Middle frontal gyrus (tissue), 1 donor: Measurements from ENCODE around the gene HOXB1.

ENCODE experiments used
- DNase-seq: peaks from one replicate; pipeline ENCODE4 v3.0.0-alpha.2; 2015; ENCODE audit warnings: low spot score; ENCODE audit errors: extremely low spot score

Gene HOXB1

DNA sequence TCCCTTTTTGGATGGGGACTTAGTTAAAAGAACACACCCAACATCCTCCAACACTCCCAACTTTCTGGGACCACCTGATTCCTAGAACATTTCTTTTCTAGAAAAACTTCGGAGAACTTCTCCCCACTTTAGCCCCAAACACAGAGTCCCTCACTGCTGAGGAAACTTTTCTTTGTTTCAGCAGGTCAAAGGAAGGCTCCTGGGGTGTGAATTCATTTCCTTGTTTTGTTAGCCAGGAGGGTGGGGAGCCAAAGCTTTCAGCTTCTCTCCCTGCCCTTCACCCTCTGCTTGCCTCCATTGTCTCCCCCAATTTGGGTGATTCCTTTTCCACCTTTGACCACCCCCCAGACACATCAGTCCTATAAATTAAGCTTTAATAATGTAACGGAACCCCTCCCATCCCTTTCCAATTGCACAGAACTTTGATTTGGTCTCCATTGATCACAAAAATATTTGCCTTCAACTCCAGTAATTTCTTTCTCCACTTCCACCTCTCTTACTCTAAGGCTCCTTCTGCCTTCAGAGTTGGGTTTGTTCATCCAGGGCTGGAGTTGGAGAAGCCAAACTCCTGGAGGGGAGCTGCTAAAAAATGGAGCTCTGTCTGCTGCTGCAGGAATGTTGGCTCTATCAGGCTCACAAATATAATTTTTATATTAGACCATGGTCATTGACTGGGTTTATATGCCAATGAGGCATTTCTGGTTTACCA, 37.0 kb upstream of the HOXB1 start:
- no peak for DNase-seq

DNA sequence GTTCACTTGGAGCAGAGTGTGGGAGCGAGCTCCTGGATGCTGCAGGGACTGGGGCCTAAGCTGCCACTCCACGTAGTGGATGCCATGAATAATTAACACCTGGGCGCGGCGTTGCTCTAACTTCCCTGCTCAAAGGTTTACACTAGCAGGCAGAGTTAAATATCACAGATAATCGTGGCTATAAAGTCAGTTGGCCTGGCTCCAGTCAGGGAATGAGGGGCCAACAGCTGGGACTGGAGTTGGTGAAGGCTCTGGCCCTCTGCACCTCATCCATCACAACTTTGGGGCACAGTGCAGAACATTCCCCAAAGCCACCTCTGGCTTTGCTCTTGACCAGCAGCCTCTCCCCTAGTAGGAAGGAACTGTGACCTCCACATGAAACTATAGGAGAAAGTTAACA, 36.4 kb upstream of the HOXB1 start:
- DNase-seq, result no peak

DNA sequence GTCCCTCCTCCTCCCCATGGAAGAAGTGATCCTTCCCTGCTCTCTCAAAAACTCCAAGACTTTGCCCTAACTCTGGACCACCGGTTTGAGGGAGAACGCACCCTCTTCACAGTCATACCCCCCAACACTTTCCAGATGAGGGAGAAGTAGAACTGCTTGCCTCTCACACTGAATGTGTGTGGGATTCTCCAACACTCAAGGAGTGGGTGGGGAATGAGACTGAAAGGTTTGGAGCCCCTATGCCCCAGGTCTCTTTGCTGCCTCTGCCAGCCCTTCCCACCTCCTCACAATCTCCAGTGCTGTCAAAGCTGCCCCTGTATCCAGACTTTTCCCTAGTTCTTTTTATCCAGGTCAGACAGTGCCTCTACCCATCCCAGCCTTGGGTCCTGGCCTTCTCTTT, 35.9 kb upstream of the HOXB1 start:
- no peak for DNase-seq

DNA sequence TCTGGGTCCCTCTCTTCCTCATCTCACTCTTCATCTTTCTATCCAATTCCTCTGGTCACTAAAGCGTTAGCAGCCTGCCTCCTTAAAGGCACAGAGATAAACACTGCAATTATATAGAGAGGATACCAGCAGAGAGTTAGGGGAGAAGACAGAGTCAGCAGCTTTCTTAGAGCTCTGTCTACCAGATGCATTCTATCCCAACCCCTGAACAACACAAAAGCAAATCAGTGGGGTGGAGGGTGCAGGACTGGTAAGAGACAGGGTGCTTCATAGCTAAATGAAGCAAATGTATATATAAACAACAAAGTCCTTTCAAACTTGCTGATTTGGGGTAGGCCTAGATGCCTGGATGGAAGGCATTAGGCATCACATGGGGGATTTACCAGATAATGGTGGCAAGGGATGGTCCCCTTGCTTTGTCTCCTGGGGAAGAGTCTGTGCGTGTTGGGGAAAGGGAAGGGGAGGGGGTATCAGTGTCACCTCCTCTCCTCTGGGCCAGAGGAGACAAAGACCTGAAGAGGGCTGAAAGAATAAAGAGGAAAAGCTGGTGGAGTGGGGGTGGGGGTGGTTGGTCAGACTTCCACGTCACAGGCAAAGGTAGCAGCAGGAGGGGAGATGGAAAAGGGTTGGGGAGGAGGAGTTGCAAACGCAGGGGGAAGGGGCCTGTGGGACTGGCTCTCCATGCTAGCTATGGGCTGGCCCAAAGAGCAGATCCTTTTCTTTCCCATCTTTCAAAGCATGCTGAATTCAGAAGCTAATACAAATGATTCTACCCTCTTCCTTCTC, 35.3 kb upstream of the HOXB1 start:
- no peak for DNase-seq

DNA sequence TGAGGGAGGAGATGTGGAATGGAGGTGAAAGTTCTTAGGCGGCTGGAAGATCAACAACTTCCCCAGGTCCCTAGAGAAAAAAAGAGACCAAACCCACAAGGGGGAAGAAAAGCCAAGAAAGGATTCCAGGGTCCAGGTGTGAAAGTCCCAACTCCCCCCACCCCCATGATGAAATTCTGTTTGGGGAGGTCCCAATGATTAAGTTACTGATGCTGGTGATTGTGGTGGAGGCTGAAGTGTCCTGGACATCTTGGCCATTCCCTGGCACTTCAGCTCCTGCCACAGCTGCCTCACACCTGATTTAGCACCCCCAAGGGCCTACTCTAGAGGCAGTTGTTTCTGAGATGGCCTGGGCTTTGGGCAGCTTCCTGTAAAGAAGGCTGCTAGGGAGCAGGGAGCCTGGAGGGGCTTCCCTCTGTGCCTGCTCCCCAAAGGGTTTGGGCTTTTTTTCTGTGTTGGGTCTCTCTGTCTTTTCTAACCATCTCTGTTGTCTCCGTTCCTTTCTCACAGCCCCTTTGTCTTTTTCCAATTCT, 34.3 kb upstream of the HOXB1 start:
- DNase-seq, result no peak

DNA sequence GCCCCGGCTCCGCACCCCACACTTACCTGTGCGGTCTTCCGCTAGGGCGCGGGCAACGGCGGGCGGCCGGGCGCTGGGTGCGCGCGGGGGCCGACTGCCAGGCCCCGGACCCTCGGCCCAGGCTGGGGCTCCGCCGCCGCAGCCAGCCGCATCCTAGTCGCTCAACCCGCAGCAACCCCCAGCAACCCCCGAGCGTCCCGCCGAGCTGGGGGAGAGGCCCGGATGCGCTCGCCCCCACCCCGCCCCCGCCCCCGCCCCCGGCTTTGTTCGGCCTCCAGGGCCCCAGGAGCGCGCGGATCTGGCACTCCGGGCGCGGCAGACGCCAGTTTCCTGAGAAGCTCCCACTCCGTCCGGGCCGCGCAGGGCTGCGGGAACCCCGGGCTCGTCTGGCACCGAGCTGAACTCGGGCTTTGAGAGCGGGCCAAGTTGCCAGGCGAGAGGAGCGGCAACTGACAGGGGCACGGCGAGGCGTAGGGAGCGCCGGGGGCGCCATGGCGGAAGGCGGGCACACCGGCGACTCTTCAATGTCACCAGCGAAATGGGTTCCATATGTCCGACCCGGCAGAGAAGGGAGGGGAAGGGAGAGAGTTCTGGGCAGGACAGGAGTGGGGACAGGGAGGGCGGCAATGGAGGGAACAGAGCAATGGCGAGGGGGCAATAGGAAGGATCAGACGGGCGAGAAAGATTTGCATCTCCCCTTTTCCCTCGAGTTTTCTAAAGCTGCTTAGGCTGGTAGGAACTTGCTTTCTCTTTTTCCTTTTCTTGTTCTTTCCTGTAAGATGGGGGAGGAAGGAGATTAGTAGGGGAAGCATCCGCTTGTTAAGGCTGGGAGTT, 33.6 kb upstream of the HOXB1 start:
- no peak for DNase-seq

DNA sequence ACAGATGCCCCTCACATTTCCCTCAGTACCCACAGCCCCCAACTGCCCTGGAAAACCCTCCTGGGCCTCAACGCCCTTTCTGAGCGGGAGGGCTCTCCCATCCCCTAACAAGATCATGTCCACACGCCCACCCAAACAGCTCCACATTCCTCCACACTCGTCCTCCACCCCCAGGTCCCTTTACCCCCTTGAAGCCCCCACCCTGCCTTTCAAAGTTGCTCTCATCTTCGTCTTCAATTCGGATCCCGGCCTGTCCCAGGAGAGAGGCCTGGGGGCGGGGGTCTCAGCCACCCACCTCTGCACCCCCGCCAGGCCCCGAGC, 33.0 kb upstream of the HOXB1 start:
- no peak for DNase-seq

DNA sequence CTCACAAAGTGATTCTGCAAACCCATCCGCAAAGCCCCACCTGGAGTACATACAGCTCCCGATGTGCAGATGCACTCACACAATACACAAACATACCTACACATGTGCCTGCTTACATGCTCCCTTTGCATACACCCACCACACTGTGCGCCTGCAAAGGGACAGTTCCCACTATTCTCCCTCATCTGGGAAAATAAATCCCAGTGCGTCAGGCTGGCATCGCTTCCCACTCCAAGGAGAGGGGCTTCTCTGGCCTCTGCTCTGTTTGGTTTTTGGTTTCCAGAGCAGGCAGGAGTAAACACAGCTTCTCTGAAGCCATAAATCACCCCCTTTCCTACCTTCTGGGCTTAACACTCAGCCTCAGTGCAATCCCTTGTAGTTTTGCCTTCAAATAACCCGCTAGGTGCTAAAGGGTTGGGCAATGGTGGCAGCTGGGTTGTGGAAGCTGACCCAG, 32.6 kb upstream of the HOXB1 start:
- no peak for DNase-seq

DNA sequence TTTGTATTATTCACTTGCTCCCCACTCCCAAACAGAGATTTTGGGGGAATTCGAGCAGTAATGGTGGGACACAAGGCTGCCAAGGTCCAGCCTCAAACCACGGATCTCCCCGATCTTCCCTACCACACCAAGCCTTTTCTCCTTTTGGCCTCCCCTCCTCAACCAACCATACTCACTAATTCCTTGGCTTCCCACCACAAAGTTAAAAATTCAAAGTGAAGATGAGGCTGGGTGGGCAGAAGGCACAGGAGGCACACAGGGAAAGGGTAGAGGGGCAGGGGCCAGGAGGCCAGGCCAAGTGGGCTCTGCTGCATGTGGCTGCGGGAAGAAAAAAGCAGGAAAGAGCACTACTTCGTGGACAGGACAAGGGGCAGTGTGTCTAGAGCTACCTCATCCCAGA, 32.1 kb upstream of the HOXB1 start:
- DNase-seq, result no peak

DNA sequence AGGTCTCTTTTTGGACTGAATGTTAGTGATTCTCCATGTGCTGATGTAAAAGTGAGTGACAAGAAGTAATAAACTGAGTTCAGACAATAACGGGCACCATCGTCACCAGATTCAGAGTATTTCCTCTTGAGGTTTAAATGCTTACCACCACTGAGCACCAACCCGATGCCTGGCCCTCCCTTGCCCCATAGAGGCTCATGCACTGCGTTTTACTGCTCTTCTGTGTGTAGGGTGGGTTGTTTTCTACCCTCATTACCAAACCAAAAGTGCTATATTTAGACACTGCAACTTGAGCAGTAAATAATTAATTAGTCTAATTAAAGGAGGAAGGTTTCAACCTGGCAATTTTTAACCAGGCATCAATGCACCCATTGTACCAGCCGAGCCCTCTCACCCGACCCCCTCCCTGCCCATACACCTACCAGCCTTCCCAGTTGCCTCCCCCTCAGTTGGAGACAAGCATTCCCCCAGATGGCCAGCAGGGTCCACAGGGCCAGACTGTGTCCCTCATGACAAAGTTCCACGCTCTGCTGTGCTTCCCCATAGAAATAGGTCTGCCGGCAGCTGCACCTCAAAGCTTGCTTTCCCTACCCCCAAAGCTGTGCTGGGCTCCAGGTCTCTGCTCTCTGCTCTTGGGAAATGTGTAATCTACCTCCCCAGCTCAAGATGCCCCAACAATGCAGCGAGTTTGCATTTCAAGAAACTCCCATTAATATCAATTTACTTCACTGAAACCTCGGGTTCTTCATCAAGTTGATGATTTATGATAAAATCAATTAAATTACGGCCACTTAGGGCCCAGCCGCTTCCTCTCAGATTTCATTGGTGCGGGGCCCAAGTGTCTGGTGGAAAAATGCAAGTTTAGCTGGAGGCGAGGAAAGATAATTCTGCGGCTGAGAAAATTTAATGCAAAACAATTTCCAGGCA, 31.3 kb upstream of the HOXB1 start:
- DNase-seq, result no peak

DNA sequence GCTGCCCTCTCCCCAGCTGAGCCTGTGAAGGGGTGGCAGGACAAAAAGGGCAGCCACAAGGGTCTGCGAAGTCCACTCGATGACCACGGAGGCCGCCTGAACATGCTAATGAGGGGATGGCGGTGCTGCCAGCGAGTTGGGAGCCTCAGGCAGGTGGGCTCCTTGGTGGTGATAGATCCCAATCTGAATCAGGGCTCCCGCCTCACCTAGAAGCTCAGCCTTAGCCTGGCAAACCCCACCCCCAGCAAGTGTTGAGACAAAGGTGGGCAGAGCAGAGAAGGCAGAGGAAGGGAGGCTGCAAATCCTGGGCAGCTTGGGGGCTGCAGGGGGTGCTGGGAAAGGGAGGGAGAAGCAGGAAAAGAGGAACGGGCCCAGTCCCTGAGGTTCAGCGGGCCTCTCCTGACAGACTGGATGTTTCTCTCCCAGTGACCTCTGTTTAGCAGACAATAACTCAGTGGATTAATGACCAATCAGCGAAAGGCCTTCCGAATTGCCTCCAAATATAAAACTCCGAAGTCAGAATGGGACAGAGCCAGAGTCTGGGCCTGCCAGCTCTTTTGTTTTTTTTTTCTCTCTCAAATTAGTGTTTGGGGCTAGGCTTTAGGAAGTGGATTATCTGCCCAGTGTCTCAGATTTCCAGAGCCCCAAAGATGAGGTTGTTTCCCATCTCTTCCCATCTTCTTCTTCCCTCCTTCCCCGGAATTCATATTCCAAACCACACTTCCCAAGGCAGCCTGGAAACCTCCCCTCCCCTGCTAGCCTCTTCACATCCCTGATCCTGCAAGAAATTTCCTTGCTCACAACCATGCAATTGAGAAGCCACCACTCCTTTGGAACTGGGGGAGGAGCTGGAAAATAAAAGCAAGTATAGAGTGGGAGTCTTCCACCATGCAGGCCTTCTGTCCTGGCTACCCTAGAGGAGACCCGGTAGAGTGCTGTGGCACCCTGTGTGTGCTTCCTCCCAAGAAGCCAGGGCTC, 29.3 kb upstream of the HOXB1 start:
- no peak for DNase-seq

DNA sequence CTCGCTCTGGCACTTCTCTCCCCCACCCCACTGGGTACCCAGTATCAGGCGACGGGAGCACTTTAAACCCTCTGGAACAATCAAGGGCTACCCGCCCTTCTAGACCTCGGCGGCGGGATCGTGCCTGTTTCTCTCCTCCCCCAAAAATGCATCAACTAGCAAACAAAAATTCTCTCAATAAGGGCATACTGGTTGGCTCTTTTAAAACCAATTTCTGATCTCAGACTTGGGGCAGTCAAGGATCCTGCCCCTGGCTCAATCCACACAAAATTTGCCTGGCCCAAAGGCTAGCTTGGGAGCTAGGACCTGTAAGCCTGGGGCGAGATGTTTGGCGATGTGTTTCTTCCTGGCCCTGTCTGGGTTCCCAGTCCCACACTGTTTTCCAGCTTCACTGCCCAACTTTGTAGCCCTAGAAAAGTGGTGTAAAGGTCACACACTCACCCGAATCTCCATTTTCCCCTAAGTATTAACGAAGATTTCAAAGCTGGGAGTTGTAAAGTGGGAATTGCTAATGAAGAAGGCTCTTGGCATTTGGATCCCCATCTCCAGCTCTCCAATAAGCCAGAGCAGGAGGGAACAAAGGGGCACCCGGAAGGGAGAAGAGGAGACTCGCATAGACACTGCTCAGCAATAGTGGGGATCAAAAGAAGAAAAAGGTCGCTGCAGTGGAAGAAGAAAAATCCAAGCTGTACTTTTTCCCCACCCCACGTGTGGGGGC, 28.5 kb upstream of the HOXB1 start:
- DNase-seq, result no peak

DNA sequence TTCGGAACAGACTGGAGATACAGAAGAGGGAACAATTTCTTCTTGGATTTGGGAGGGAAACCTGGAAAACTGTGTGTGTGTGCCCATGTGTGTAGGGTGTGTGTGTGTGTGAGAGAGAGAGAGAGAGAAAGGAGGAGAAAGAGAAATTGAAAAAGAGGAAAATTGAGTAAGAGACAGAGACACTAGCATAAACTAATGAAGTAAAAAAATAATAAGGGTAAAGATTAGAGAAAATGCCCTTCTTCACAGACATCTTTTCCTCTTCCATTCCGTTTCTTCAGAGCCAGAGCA, 28.0 kb upstream of the HOXB1 start:
- no peak for DNase-seq

DNA sequence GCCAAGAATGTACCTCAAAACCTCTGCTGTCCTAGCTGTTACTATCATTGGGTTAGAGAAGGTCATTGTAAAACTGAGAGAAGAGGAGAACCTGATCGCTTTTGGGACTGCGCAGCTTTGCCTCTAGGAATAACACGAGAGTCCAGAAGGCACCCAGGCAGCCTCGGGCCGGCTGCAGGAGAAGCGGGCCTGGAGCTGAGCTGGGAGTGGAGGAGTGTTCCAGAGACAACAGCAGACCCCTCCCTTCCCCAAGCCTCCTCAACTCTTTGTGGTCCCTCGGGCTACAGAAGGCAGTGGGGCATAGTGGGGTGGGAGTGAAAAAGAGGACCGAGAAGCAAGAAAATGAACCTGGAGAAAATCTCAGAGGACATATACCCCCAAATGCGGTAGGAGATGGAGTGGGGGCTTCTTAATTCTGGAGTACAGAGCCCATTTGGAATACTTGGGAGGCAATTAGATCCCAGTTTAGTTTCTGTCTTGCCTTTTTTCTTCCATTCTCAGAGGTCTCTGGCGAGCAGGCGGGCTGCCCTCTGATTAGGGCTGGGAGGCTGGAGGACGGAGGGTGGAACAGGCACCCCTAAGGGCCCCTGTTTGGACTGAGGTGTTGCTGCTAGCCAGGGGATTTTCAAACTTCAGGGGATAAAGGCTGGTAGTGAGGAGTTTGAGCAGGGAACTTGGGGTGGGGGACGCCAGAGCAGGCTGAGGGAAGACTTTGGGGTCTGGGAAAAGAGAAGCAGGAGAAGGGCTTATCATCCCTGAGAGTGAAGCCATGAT, 27.4 kb upstream of the HOXB1 start:
- DNase-seq, result no peak

DNA sequence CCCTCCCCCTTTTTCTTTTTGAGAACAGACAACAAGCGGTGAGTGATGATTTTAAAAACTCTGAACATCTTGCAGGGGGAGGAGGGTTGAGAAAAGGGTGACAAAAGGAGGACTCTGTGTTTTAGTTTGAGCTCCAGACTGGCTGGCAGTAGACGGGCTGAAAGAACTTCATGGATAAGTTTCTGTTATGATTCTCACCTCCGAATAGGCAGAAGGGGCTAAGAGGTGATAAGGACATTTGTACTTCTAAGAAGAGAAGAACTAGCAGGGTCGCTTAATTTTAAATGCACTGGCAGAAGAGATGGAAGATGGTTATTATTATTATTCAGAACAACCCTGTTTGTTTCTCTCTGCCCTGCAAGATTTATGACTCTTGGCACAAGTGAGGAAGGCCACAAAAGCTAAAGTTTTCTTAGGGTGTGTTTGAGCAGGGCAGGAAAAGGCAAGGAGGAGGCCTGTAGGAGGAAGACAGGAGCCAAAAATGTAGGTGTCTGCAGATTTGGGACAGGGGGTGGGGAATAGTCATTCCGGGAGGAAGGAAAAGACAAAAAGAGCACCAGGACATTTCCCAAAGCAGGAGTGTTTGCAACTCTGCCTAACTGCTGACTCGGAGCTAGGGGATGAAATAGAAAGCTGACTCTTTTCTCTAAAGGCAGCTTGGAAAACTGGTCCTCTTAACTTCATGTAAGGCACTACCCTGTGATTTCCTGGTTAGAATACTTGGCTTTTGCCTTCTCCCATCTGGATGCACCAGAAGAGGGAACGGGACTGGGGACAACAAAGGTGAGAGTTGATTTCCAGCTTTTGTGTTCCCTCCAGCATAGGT, 26.0 kb upstream of the HOXB1 start:
- no peak for DNase-seq

DNA sequence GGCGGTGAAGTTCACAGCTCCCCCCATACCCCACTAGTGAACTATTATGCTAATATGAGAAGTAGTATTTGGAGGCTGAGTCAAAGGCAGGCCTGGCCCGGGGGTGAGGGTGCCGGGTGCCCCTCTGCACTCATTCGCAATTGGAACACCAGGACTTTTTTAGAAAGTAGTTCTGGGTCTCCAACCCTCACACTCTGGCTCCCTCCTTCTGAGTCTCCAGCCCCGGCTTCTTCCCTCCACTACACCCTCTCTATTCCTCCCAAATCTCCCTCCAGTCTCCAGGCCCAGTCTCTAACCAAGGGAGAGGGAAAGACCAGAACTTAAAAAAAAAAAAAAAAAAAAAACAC, 25.4 kb upstream of the HOXB1 start:
- DNase-seq, result no peak
